ENCODE measurements around the gene HOXC10.

DNA sequence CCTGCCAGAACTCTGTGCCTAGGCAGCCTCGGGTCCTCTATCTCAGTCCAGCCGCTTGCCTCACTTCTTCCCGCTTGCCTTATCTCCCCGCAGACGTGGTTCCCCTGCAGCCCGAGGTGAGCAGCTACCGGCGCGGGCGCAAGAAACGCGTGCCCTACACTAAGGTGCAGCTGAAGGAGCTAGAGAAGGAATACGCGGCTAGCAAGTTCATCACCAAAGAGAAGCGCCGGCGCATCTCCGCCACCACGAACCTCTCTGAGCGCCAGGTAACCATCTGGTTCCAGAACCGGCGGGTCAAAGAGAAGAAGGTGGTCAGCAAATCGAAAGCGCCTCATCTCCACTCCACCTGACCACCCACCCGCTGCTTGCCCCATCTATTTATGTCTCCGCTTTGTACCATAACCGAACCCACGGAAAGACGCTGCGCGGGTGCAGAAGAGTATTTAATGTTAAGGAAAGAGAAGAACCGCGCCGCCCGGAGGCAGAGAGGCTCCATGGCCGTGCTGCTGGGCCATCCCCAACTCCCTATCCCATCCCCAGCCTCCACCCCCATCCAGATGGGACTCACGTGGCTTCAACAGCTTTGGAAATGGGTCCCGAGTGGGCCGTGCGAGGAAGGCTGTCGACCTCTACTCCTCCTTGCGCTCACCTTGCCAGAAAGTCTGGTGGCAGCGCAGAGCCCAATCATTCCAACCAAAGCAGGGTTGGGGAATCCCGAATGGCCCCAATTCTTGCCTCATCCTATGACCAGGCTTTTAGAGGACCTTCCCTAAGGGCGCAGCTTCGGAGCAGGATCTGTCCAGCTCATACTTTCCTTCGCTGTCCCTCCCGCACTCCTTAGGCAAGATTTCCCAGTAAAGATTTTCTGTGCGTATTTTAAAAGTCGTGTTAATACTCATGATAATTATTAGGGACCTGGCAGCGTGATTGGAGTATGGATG, 39.8 kb upstream of the HOXC10 start:
- TF ChIP-seq CTCF (IDR thresholded peaks at IDR 0.05), result no peak
- TF ChIP-seq POLR2A (IDR thresholded peaks at IDR 0.05), result no peak
